SK-N-SH treated with all-trans-retinoic acid at 6 μM for 48 hours (cell line): ENCODE measurements around the gene MCAT.
A peak's percentile ranks its signal among the peaks of the same experiment; 100 is the strongest.

Experiments
- ATAC-seq: fragments of 200-7000 bp; cut with Tn5 transposase; 3 replicates; pipeline ENCODE4 v1.9.1; 2020; ENCODE audit warnings: mild to moderate bottlenecking, moderate library complexity
- BACH2 ChIP-seq: fragments of 250-450 bp; sonication (Bioruptor Pico); IDR thresholded peaks from 2 replicates; pipeline ENCODE4 v1.9.0; 2021; ENCODE audit warnings: mild to moderate bottlenecking, borderline replicate concordance
- CSDC2 ChIP-seq: fragments of 250-450 bp; sonication (Bioruptor Pico); IDR thresholded peaks from 2 replicates; pipeline ENCODE4 v1.5.0; 2020; ENCODE audit warnings: mild to moderate bottlenecking, moderate library complexity
- ESRRG ChIP-seq: fragments of 250-450 bp; sonication (Bioruptor Pico); IDR thresholded peaks from 2 replicates; pipeline ENCODE4 v1.6.1; 2021; ENCODE audit warnings: mild to moderate bottlenecking
- GLIS3 ChIP-seq: fragments of 250-450 bp; sonication (Bioruptor Pico); IDR thresholded peaks from 2 replicates; pipeline ENCODE4 v1.5.0; 2020; ENCODE audit warnings: mild to moderate bottlenecking, moderate library complexity
- ISL1 ChIP-seq: fragments of 250-450 bp; sonication (Bioruptor Pico); IDR thresholded peaks from 2 replicates; pipeline ENCODE4 v2.1.2; 2022; ENCODE audit warnings: mild to moderate bottlenecking, moderate library complexity
- POU6F1 ChIP-seq: fragments of 250-450 bp; sonication (Bioruptor Pico); IDR thresholded peaks from 2 replicates; pipeline ENCODE4 v1.8.0; 2021; ENCODE audit warnings: low read depth, mild to moderate bottlenecking, moderate library complexity, borderline replicate concordance
- RARB ChIP-seq: fragments of 250-450 bp; sonication (Bioruptor Pico); IDR thresholded peaks from 2 replicates; pipeline ENCODE4 v1.8.0; 2021; ENCODE audit warnings: mild to moderate bottlenecking, moderate library complexity
- SNAI2 ChIP-seq: fragments of 250-450 bp; sonication (Bioruptor Pico); IDR thresholded peaks from 2 replicates; pipeline ENCODE4 v1.5.0; 2020; ENCODE audit warnings: mild to moderate bottlenecking, moderate library complexity
- TOX ChIP-seq: fragments of 250-450 bp; sonication (Bioruptor Pico); IDR thresholded peaks from 2 replicates; pipeline ENCODE4 v1.8.0; 2021; ENCODE audit warnings: mild to moderate bottlenecking, moderate library complexity, borderline replicate concordance
- TSHZ2 ChIP-seq: fragments of 250-450 bp; sonication (Bioruptor Pico); IDR thresholded peaks from 2 replicates; pipeline ENCODE4 v1.5.0; 2020; ENCODE audit warnings: mild to moderate bottlenecking, moderate library complexity
- ZFP30 ChIP-seq: fragments of 450-650 bp; formaldehyde crosslinking; IDR thresholded peaks from 2 replicates; pipeline ENCODE4 v1.5.0; 2022; ENCODE audit warnings: mild to moderate bottlenecking, moderate library complexity
- ZNF70 ChIP-seq: fragments of 450-650 bp; formaldehyde crosslinking; IDR thresholded peaks from 2 replicates; pipeline ENCODE4 v1.5.0; 2020; ENCODE audit warnings: mild to moderate bottlenecking, moderate library complexity
- ZNF8 ChIP-seq: fragments of 450-650 bp; formaldehyde crosslinking; IDR thresholded peaks from 2 replicates; pipeline ENCODE4 v1.5.0; 2020; ENCODE audit warnings: mild to moderate bottlenecking, moderate library complexity
- TF ChIP-seq, protein P1 (sequence below): fragments of 250-450 bp; sonication (Bioruptor Pico); IDR thresholded peaks from 2 replicates; pipeline ENCODE4 v1.8.0; 2020; ENCODE audit warnings: mild to moderate bottlenecking, moderate library complexity, borderline replicate concordance

The MCAT gene

GRCh38 chr22:43128116-43128515 lies 15.1 kb downstream of the MCAT start:
- ATAC-seq = no peak
- TF ChIP-seq ZNF8 (CRISPR knock-in tag) = no peak
- TF ChIP-seq BACH2 (CRISPR knock-in tag) = no peak

DNA sequence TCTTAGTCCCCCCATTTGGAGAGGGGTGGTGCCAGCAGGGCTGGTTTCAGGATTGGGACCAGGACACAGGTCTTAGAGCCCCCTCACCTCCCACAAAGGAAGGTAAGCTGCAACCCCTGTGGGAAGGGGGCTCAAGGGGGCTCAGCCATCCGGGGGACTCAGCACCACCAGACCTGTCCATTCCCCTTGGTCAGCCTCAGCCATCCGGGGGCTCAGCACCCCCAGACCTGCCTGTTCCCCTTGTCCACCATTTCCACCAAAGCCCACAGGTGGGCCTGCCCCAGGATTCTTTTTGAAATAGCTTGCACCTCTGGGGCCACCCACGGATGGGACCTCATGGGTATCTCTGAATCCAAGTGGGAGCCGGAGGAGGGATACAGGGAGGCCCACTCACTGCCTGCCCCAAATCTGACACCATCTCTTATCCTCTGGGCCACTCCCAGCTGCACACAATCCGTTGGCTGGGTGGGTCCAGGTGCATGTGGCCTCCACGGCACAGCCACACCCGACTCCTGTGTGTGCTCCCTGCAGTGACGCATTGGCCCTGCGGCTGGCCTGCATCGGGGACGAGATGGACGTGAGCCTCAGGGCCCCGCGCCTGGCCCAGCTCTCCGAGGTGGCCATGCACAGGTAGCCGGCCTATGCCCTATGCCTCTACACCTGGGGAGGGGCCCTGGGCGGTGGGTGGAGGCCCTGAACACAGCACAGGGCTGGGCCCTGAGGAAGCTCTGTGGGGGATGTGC lies 15.9 kb downstream of the MCAT start:
- ATAC-seq = no peak
- TF ChIP-seq ESRRG (CRISPR knock-in tag) = no peak
- TF ChIP-seq SNAI2 (CRISPR knock-in tag) = no peak
- TF ChIP-seq TSHZ2 (CRISPR knock-in tag) = no peak
- TF ChIP-seq BACH2 (CRISPR knock-in tag) = no peak
- no peak for TF ChIP-seq ISL1 (CRISPR knock-in tag)
- no peak for TF ChIP-seq POU6F1 (CRISPR knock-in tag)
- no peak for TF ChIP-seq CSDC2 (CRISPR knock-in tag)

- ATAC-seq = peak; percentile 87
- no peak for TF ChIP-seq ZFP30 (CRISPR knock-in tag)
- TF ChIP-seq SNAI2 (CRISPR knock-in tag) = no peak
- TF ChIP-seq, protein P1, sequence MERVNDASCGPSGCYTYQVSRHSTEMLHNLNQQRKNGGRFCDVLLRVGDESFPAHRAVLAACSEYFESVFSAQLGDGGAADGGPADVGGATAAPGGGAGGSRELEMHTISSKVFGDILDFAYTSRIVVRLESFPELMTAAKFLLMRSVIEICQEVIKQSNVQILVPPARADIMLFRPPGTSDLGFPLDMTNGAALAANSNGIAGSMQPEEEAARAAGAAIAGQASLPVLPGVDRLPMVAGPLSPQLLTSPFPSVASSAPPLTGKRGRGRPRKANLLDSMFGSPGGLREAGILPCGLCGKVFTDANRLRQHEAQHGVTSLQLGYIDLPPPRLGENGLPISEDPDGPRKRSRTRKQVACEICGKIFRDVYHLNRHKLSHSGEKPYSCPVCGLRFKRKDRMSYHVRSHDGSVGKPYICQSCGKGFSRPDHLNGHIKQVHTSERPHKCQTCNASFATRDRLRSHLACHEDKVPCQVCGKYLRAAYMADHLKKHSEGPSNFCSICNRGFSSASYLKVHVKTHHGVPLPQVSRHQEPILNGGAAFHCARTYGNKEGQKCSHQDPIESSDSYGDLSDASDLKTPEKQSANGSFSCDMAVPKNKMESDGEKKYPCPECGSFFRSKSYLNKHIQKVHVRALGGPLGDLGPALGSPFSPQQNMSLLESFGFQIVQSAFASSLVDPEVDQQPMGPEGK (CRISPR knock-in tag) = no peak
- no peak for TF ChIP-seq RARB (CRISPR knock-in tag)
- no peak for TF ChIP-seq ZNF70 (CRISPR knock-in tag)
- no peak for TF ChIP-seq TOX (CRISPR knock-in tag)
- TF ChIP-seq ESRRG (CRISPR knock-in tag) = no peak
- TF ChIP-seq GLIS3 (CRISPR knock-in tag) = no peak
Observed at GRCh38 chr22:43126501-43127165, 16.6 kb downstream of the MCAT start.

- ATAC-seq = no peak
- TF ChIP-seq TSHZ2 (CRISPR knock-in tag) = no peak
- TF ChIP-seq ZNF70 (CRISPR knock-in tag) = no peak
Observed at GRCh38 chr22:43118953-43119458, 24.2 kb downstream of the MCAT start.
